ENCODE measurements around the gene PCID2.
"Not testable (repeated sequence)": the region's sequence is repeated elsewhere in the genome, so short reads cannot be mapped to it uniquely, and the experiment has no call there.

Gene PCID2

DNA sequence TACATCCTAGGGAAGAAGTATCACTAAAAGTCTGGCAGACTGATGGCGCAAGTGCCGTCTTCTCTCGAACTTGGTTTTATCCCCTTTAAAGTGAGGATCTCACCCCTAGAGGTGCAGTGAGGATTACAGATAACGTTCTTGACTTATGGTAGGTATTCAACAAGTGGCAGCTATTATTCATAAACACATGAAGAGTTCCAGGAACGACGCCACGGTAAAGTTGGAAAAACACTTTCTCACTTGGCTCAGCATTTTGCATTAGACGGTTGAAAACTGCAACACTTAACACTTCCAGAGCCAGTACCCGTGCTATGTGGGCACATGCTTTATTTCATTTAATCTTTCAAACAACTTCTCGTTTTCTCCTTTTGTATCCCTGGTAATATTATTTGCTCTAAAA lies 41.3 kb downstream of the PCID2 start:
- no peak for DNase-seq (ENCODE audit: low read depth in 4 of 4, low spot score in 1 of 4)

DNA sequence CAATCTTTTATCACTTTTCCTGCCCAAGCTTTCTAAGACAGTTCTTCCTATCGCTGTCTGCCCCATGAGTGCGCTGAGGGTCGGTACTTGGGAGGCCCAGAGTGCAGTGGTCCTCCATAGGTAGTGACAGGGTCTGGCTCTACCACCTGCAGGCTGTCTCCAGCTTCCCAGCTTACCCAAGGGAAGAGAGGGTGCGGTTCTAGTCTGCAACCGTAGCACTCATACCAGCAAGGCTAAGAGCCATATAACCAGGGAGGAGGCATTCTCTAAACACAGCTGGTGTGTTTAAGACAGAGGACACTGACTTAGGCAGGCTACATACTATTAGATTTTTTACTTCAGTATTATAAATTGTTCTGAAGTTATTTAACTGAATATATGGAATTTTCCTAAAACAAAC lies 41.8 kb downstream of the PCID2 start:
- DNase-seq (ENCODE audit: low read depth in 4 of 4, low spot score in 1 of 4): no peak

GRCh38 chr13:113166266-113166665 lies 42.2 kb downstream of the PCID2 start:
- no peak for DNase-seq (ENCODE audit: low read depth in 4 of 4, low spot score in 1 of 4)

- no peak for DNase-seq (ENCODE audit: low read depth in 4 of 4, low spot score in 1 of 4)
Observed at GRCh38 chr13:113164492-113164891, 44.0 kb downstream of the PCID2 start.

DNA sequence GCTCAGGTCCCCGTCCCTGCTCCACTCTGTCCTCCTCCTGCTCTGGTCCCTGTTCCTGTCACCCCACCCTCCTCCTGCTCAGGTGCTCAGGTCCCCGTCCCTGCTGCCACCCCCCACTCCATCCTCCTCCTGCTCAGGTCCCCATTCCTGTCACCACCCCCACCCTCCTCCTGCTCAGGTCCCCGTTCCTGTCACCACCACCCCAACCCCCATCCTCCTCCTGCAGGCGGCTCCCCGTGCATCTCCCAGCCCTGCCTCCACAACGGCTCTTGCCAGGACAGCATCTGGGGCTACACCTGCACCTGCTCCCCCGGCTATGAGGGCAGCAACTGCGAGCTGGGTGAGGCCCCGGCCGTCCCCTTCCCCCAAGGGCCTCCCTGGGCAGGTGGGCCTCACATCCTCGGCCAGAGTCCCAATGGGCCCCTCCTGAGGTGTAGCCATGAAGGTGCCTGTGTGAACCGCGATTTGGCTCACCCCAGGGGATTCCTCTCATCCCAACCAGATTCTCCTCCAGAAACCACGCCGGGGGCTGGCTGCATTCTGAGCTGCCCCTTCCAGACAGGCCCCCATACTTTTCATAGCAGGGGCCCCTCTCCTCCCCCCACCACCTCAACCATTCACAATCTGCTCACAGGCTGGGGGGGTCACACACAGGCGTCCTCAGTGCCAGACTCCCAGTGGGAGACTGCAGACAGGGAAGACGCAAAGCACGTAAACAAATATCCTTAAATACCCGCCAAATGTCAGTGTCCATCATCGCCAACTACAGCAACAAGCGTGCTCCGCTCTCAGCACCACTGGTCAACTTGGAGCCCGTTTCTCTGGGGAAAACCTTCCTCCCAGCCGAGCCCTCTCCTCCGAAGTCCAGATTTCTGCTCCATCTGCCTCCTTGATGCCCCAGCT lies 45.4 kb downstream of the PCID2 start:
- no peak for DNase-seq (ENCODE audit: low read depth in 4 of 4, low spot score in 1 of 4)

- DNase-seq (ENCODE audit: low read depth in 4 of 4, low spot score in 1 of 4): not testable (repeated sequence)
Observed at GRCh38 chr13:113161975-113162374, 46.5 kb downstream of the PCID2 start.

DNA sequence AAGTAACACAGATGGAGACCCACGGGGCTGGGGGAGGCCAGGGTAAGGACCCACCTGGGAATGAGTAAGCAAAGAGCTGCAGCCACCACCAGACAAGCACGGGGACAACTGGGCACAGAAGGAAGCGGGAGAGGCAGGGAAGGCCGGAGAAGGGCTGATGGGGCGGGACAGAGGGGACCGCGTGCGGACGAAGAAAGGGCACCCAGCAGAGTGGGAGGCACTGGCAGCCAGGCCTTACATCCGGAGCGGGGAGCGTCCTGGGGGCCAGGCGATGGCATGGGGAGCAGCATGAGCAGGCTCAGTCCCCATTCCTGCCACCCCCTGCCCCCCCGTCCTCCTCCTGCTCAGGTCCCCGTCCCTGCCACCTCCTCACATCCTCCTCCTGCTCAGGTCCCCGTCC lies 47.0 kb downstream of the PCID2 start:
- no peak for DNase-seq (ENCODE audit: low read depth in 4 of 4, low spot score in 1 of 4)

DNA sequence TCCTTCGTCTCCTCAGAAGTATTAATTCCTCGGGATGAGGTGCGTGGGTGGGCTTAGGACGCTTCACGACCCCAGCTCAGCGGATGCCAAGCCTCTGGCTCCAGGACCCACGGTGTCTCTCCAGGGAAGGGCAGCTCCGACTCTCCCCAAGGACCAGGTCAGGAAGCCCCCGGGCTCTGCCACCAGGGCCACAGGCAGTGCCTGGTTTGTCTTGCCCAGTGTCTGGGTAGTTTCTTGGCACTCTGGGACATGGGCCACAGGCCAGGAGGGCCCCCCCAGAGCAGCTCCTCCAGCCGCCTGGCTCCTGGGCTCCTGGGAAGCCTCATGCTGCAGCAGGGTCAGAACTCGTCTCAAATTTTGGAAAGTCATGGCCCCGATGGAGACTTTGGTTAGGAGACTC lies 47.5 kb downstream of the PCID2 start:
- no peak for DNase-seq (ENCODE audit: low read depth in 4 of 4, low spot score in 1 of 4)

GRCh38 chr13:113159701-113160100 lies 48.8 kb downstream of the PCID2 start:
- no peak for DNase-seq (ENCODE audit: low read depth in 4 of 4, low spot score in 1 of 4)

DNA sequence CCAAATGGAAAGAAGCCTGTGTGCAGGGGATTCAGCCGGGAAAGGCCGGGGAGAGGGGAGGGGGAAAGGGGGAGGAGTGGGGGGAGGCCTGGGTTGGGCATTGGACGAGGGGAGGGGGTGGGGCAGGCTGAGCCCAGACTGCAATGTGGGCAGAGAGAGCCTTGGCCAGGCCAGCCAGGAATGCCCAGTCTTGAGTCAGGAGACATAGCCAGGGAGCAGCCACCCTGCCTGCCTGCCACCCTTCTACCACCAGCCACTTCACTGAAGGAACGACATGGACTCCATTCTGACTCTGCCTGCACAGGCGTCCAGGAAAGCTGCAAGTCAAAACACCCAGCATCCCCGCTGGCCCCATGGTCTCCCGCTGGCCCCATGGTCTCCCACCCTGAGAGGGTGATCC lies 49.5 kb downstream of the PCID2 start:
- no peak for DNase-seq (ENCODE audit: low read depth in 4 of 4, low spot score in 1 of 4)

- DNase-seq (ENCODE audit: low read depth in 4 of 4, low spot score in 1 of 4): no peak
Observed at GRCh38 chr13:113157929-113158747, 50.3 kb downstream of the PCID2 start, which contains the start of gene PROZ. TSS of gene PROZ (plus strand) at chr13:113158648. CDS start at chr13:113158661, 13 bp downstream.

- no peak for DNase-seq (ENCODE audit: low read depth in 4 of 4, low spot score in 1 of 4)
Observed at GRCh38 chr13:113157206-113157928, 51.1 kb downstream of the PCID2 start.

- no peak for DNase-seq (ENCODE audit: low read depth in 4 of 4, low spot score in 1 of 4)
Observed at GRCh38 chr13:113155982-113156655, 52.4 kb downstream of the PCID2 start.

DNA sequence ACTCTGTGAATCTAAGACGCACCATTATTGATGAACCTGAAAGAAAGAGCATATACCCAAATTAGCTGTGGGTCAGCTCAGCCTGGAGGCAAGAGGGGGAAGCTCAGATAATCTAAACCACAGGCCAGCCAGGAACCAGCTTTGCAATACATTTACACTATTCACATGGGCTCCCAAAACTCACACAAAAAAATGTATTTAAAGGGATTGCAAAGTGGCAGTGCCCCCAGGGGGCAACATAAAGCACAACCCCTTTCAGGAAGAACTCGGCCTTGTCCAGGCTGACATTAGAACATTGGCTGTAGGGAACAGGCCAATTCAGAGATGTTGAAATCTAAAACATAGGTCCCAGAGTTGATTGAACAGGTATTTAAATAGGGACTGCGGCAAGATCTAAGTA lies 53.3 kb downstream of the PCID2 start:
- no peak for DNase-seq (ENCODE audit: low read depth in 4 of 4, low spot score in 1 of 4)

DNA sequence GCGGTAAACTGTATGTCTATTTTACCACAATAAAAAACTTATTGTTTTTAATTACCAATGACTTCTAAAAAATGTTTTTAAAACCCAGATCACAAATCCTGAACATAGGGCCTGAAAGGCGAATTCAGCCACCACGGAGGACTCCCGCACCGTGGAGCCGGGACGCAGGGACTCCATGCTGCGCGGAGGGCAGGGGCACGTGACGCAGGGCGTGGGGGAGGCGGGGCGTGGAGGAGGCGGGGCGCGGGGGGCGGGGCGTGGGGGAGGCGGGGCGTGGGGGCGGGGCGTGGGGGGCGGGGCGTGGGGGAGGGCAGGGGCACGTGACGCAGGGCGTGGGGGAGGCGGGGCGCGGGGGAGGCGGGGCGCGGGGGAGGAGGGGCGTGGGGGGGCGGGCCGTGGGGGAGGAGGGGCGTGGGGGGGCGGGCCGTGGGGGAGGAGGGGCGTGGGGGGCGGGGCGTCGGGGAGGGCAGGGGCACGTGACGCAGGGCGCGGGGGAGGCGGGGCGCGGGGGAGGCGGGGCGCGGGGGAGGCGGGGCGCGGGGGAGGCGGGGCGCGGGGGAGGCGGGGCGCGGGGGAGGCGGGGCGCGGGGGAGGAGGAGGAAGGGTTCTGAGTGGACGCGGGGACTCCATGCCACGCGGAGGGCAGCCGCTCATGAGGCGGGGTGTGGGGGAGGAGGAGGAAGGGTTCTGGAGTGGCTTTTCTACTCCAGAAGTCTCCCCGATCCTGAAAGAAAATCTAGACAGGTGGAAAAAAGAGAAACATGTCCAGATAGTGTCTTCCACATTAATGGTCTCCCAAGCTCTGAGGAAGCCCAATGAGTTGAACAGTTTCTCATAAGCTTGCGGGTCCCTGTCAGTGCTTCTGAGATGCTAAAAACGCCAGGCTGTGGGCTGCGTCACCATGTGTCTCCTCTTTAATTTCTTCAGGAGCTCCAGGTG lies 54.4 kb downstream of the PCID2 start:
- peak in 3 of 4 experiments; percentile 38 to 55 (median 52) for DNase-seq (ENCODE audit: low read depth in 4 of 4, low spot score in 1 of 4)

DNA sequence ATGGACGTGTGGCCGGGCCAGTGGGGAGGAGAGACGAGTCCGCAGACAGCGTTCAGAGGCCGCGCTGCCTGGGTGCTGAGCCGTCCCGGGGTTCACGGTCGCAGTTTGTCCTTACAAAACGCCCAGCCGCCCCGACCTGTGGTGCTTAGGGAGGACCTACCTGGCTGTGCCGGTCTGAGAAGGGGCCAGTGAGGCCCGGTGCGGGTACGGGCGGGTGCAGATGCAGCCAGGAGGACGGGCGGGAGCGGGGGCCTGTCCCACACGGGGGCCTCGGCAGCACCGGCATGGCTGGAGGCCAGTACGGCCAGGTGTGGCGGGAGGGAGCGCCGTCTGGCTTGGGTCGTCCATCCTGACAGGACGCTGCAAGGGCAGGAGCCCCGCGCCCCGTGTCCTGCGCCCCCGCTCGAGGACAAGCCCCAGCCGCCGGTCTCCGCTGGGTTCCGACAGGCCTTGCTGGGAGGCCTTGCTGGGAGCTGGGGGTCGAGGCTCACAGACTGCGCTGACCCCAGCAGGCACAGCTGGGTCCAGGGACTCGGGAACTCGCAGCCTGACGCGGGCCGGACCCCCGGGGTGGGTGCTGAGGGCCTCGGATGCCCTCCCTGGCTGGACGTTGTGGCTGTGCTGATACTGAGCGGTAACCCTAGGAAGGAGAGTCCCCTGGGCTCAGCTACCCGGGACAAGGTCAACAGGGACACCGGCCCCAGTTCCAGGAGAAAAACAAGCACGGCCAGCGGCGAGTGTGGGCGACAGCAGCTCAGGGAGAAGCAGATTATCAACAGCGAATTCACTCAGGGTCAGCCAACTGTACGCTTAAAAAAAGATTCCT lies 55.3 kb downstream of the PCID2 start:
- DNase-seq (ENCODE audit: low read depth in 4 of 4, low spot score in 1 of 4): no peak

GRCh38 chr13:113152691-113152983 lies 55.8 kb downstream of the PCID2 start:
- no peak for DNase-seq (ENCODE audit: low read depth in 4 of 4, low spot score in 1 of 4)

- no peak for DNase-seq (ENCODE audit: low read depth in 4 of 4, low spot score in 1 of 4)
Observed at GRCh38 chr13:113151745-113152690, 56.5 kb downstream of the PCID2 start.

All from stimulated activated CD4-positive, alpha-beta T cell treated with anti-CD3 and anti-CD28 coated beads, Interleukin-1b, Interleukin-23, amount 100 ng/mL, for 24 hours (primary cell).